Stimulated activated CD8-positive, alpha-beta memory T cell treated with anti-CD3 and anti-CD28 coated beads, Interleukin-15, amount 100 ng/mL, for 48 hours (primary cell): ENCODE measurements around the gene ADD3.
A peak's percentile ranks its signal among the peaks of the same experiment; 100 is the strongest.

Experiments used
- DNase-seq, 2 donors: peaks; one replicate each; pipeline ENCODE4 v3.0.0-alpha.2; 2020; ENCODE audit warnings: low read depth in 2 of 2

The ADD3 gene

GRCh38 chr10:110153396-110153795 lies 145.6 kb downstream of the ADD3 start:
- no peak for DNase-seq

DNA sequence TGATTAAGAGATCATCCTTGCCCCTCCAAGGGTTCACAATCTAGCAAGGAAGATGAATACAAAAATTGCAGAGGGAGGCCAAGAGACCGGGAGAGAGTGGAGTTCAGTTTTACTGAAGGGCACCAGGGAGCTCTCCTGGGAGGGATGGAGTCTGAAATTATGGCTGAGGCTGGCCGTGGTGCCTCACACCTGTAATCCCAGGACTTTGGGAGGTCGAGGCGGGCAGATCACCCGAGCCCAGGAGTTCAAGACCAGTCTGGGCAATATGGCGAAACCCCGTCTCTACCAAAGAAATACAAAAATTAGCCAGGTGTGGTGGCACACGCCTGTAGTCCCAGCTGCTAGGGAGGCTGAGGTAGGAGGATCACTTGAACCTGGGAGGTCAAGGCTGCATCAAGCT lies 148.3 kb downstream of the ADD3 start:
- no peak for DNase-seq

DNA sequence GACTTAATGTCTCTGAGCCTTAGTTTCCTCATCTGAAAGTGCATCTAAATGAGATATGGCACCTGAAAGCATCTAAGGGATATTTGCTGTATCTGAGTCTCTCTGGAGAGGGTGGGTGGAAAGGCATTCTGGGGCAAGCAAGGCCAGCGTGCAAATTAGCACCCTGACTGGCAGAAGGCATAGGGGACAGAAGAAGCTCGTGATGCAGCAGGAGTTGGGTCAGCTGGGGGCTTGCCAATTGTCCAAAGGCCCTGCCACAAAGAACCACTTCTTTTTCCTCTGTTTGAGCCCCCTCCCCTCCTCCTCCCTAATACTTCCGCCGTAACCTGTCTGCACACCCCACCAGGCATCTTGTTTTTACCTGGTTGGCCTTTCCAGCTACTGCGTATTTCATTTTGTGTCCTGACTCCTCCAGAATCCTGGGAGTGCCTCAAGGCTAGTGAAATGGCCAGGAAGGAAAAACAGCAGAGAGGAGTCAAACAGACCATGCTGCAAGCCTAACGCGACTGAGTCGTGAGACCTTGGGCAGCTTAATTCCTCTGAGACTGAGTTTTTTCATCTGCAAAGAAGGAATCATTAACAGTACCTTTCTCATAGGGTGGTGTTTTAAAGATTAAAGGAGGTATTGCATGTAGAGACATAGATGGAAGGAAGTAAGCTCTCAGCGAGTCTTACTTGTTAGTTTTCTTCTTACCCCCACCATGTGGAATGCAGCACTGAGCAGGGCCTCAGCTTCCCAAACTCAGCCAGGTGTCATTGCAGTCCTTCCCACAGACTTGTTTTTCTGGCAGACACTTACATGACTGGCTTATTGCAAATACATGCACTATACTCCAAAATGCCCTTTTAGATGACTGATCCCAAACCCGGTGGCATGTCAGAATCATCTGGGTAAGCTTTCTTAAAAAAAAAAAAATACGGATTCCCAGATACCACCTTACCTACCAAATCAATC lies 150.5 kb downstream of the ADD3 start:
- DNase-seq, result no peak

GRCh38 chr10:110160081-110160480 lies 152.3 kb downstream of the ADD3 start:
- no peak for DNase-seq

DNA sequence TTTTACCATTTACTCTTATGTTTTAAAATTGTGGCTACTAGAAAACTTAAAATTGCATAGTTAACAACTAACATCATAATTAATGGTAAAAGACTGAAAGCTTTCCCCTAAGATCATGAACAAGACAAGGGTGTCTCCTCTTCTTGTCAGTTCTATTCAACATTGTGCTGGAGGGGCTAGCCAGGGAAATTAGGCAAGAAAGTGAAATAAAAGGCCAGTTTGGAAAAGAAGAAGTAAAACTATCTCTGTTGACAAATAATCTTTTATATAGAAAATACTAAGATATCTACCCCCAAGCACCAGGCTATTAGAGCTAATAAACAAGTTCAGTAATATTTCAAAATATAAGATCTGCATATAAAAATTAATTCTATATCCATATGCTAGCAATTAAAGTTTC lies 152.7 kb downstream of the ADD3 start:
- no peak for DNase-seq

GRCh38 chr10:110162741-110163145 lies 155.0 kb downstream of the ADD3 start:
- DNase-seq, result no peak

- no peak for DNase-seq
Observed at GRCh38 chr10:110163192-110163773, 155.5 kb downstream of the ADD3 start.

DNA sequence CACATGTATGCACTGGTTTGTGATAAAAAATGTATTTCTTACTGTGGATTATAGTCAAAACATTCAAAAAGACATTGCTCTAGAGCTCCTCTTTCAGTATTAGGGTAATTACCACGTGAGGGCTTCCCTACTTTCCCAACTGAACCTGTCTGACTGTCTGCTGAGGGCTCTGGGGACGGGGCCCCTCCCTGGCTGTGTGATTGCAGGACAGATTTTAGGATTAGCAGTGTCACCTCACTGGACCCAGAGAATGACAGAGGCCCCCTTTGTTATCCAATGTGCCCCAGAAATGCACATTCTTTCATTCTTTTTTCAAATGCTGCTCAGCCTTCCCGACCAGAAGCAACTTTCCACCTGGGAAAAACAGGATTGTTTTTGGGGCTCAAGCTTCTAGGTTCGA lies 156.1 kb downstream of the ADD3 start:
- DNase-seq, result no peak

DNA sequence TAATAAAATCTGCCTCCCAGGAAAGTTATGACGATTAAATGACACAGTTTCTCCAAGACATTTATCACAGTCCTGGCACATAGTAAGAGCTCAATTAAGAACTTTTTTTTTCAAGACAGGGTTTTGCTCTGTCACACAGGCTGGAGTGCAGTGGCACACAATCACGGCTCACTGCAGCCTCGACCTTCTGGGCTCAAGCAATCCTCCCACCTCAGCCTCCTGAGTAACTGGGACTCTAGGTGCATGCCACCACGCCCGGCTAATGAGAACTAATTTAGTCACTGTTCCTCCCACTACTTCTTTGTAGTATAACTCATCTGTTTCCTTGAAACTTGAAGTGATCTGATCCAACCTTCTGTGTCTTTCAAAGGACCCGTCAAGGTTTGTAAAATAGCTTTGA lies 157.5 kb downstream of the ADD3 start:
- peak in 1 of 2 donors; percentile 23 for DNase-seq

- DNase-seq, result no peak
Observed at GRCh38 chr10:110167149-110167548, 159.4 kb downstream of the ADD3 start.

GRCh38 chr10:110168601-110169481 lies 161.1 kb downstream of the ADD3 start:
- no peak for DNase-seq

DNA sequence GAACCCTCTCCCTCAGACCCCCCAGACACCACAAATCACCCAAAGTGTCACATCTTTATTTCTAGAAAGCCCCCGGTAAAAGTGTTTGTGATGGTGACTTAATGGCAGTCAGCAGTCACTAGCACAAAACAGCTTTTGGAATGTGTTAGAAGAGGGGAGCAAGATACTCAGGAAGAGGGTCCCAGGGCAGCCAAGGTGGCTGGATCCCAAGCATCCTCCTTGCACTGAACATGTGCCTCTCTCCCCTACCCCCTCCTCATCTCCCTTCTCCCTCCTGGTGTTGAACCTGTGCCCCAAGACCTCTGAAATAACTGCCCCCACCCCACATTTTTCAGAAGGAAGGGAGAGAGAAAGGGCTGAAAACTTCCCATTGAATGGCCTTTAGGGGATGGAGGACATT lies 161.8 kb downstream of the ADD3 start:
- DNase-seq, result no peak

GRCh38 chr10:110170142-110170971 lies 162.6 kb downstream of the ADD3 start:
- no peak for DNase-seq

DNA sequence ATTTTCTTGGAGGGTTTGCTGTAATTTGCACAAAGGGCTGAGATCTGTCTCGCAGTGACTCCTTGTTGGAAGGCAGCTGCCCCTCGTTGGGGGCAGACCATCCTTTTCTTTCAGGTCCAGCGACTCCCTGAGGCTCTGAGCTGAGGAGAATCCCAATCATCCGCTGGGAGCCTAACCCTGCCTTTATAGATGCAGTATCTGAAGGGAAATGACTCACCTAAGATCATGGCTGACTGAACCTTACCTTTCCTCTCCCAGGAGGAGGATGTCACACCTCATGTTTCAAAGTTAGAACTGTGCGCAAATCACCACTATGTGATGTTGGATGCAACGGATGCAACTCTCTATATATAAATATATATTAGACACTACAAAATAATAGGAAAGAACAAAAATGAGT lies 163.2 kb downstream of the ADD3 start:
- no peak for DNase-seq

GRCh38 chr10:110172155-110172554 lies 164.4 kb downstream of the ADD3 start:
- DNase-seq, result no peak

DNA sequence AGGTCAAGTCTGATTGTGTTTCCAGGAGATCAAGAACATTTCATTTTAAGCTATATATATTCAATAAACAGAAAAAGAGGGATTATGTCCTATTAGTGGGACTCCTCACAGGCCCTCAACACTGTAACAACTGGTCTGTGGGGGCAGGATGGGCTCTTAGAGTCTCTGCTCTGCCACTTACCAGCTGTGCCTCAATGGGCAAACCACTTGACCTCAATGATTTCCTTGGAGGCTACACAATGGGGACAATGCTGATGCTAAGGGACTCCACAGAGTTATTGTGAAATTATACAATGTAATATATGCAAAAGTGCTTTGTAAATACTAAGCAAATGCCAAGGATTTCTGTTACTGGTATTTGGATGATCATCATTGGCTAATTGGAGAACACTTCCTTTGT lies 166.4 kb downstream of the ADD3 start:
- no peak for DNase-seq

GRCh38 chr10:110174816-110175215 lies 167.0 kb downstream of the ADD3 start:
- DNase-seq, result no peak

GRCh38 chr10:110175406-110175805 lies 167.6 kb downstream of the ADD3 start:
- no peak for DNase-seq

- no peak for DNase-seq
Observed at GRCh38 chr10:110176141-110177030, 168.6 kb downstream of the ADD3 start.

DNA sequence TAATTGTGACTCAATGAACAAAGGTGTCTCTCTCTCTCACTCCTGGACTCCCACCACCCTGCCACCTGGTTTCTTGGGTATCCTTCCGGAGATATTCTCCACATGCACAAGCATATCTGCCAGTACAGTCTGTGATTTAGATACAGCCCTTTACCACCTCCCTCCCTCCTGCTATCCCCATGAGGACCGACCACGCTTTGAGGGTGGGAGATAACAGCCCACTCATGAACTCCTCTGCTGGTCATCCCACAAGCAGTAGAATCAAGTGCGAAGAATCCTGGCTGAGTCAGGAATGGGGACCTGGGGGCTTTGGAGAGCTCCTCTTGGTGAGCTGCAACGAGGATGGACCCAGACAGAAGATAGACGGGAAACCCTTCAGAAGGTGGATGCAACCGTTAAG lies 171.4 kb downstream of the ADD3 start:
- no peak for DNase-seq
